HL-60 (cell line): ENCODE measurements around the gene RAB9B.

ENCODE experiments used
- DNase-seq, 2 experiments: peaks; one replicate each; pipeline ENCODE4 v3.0.0-alpha.2; 2010 to 2020; ENCODE audit warnings: low read depth in 1 of 2, low spot score in 1 of 2
- H3K27ac ChIP-seq: fragments of 250-450 bp; sonication (Bioruptor Pico); replicated peaks from 2 replicates; pipeline ENCODE4 v1.5.1; 2020; ENCODE audit warnings: mild to moderate bottlenecking, moderate library complexity
- H3K27me3 ChIP-seq: fragments of 250-450 bp; sonication (Bioruptor Pico); 2 replicates; pipeline ENCODE4 v1.5.1; 2021; ENCODE audit warnings: mild to moderate bottlenecking, moderate library complexity; ENCODE audit not compliant: insufficient read depth, poor library complexity, severe bottlenecking
- H3K4me3 ChIP-seq: replicated peaks from 2 replicates; pipeline ENCODE4 v1.5.1; 2011; ENCODE audit warnings: mild to moderate bottlenecking, control low read depth, low read length; ENCODE audit not compliant: insufficient read depth
- CTCF ChIP-seq: IDR thresholded peaks from one replicate; pipeline ENCODE4 v1.5.1; 2011; ENCODE audit warnings: low read length, control low read depth, inconsistent platforms; ENCODE audit not compliant: insufficient read depth
- GABPA ChIP-seq: IDR thresholded peaks from 2 replicates; pipeline ENCODE4 v1.6.1; 2012; ENCODE audit warnings: low read depth
- POLR2AphosphoS5 ChIP-seq: IDR thresholded peaks from 2 replicates; pipeline ENCODE4 v1.6.1; 2012; ENCODE audit warnings: low read depth
- REST ChIP-seq: IDR thresholded peaks from 2 replicates; pipeline ENCODE4 v1.6.1; 2012; ENCODE audit warnings: low read depth; ENCODE audit not compliant: insufficient replicate concordance
- SPI1 ChIP-seq: IDR thresholded peaks from 2 replicates; pipeline ENCODE4 v1.6.1; 2012; ENCODE audit warnings: low read depth, mild to moderate bottlenecking, borderline replicate concordance

RAB9B gene

GRCh38 chrX:103861200-103861599 is 29.1 kb upstream of the RAB9B start:
- no peak overlapping the region for H3K4me3 ChIP-seq
- TF ChIP-seq REST (no peak), SPI1 (no peak), CTCF (no peak)
- H3K27ac ChIP-seq: no peak overlapping the region
- H3K27me3 ChIP-seq: no peaks in the 10 kb centered on the region
- no peak for DNase-seq

- TF ChIP-seq POLR2AphosphoS5 (no peak), GABPA (no peak)
- no peak for DNase-seq
- no peak overlapping the region for H3K27ac ChIP-seq
- peaks cover 2% of the 10 kb centered on the region for H3K27me3 ChIP-seq
- no peak overlapping the region for H3K4me3 ChIP-seq
Measured at GRCh38 chrX:103849558-103849957, 17.5 kb upstream of the RAB9B start.

- H3K4me3 ChIP-seq: no peak overlapping the region
- no peak for DNase-seq
- H3K27me3 ChIP-seq: peaks cover 2% of the 10 kb centered on the region
- no peak for TF ChIP-seq SPI1
- TF ChIP-seq GABPA: no peak
- no peak for TF ChIP-seq CTCF
- TF ChIP-seq POLR2AphosphoS5: no peak
- TF ChIP-seq REST: no peak
- H3K27ac ChIP-seq: no peak overlapping the region
Measured at GRCh38 chrX:103847174-103847870, 15.3 kb upstream of the RAB9B start.

- Histone ChIP-seq H3K4me3 (no peak overlapping the region), H3K27me3 (peaks cover 2% of the 10 kb centered on the region), H3K27ac (no peak overlapping the region)
- TF ChIP-seq REST (no peak), SPI1 (no peak), GABPA (no peak), CTCF (no peak), POLR2AphosphoS5 (no peak)
- DNase-seq: no peak
Measured at GRCh38 chrX:103846386-103846785, 14.3 kb upstream of the RAB9B start.
